Measurements from ENCODE around the gene LZTS2.

Gene LZTS2

DNA sequence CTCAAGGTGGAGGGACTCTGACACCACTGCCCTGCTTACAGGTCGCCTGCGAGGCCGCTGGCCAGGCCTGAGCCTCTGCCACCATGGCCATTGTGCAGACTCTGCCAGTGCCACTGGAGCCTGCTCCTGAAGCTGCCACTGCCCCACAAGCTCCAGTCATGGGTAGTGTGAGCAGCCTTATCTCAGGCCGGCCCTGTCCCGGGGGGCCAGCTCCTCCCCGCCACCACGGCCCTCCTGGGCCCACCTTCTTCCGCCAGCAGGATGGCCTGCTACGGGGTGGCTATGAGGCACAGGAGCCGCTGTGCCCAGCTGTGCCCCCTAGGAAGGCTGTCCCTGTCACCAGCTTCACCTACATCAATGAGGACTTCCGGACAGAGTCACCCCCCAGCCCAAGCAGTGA, 2.8 kb downstream of the LZTS2 start:
- no peak overlapping the region for H3K27ac ChIP-seq (replicated peaks)
- H3K4me3 ChIP-seq (replicated peaks; ENCODE audit: insufficient read depth, low read length) = no peak overlapping the region
- no peaks in the 10 kb centered on the region for H3K27me3 ChIP-seq (ENCODE audit: insufficient read depth, poor library complexity, severe bottlenecking)
- TF ChIP-seq, protein P1, sequence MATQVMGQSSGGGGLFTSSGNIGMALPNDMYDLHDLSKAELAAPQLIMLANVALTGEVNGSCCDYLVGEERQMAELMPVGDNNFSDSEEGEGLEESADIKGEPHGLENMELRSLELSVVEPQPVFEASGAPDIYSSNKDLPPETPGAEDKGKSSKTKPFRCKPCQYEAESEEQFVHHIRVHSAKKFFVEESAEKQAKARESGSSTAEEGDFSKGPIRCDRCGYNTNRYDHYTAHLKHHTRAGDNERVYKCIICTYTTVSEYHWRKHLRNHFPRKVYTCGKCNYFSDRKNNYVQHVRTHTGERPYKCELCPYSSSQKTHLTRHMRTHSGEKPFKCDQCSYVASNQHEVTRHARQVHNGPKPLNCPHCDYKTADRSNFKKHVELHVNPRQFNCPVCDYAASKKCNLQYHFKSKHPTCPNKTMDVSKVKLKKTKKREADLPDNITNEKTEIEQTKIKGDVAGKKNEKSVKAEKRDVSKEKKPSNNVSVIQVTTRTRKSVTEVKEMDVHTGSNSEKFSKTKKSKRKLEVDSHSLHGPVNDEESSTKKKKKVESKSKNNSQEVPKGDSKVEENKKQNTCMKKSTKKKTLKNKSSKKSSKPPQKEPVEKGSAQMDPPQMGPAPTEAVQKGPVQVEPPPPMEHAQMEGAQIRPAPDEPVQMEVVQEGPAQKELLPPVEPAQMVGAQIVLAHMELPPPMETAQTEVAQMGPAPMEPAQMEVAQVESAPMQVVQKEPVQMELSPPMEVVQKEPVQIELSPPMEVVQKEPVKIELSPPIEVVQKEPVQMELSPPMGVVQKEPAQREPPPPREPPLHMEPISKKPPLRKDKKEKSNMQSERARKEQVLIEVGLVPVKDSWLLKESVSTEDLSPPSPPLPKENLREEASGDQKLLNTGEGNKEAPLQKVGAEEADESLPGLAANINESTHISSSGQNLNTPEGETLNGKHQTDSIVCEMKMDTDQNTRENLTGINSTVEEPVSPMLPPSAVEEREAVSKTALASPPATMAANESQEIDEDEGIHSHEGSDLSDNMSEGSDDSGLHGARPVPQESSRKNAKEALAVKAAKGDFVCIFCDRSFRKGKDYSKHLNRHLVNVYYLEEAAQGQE (IDR thresholded peaks at IDR 0.05; ENCODE audit: insufficient replicate concordance, low read depth) = no peak
- TF ChIP-seq CTCF (IDR thresholded peaks at IDR 0.05; ENCODE audit: insufficient read depth, low read length) = no peak
- TF ChIP-seq SPI1 (IDR thresholded peaks at IDR 0.05; ENCODE audit: borderline replicate concordance, low read depth) = no peak
- no peak for TF ChIP-seq POLR2AphosphoS5 (IDR thresholded peaks at IDR 0.05; ENCODE audit: low read depth)
- no peak for TF ChIP-seq GABPA (IDR thresholded peaks at IDR 0.05; ENCODE audit: low read depth)
- no peak for DNase-seq (ENCODE audit: low read depth in 1 of 2, low spot score in 1 of 2)

DNA sequence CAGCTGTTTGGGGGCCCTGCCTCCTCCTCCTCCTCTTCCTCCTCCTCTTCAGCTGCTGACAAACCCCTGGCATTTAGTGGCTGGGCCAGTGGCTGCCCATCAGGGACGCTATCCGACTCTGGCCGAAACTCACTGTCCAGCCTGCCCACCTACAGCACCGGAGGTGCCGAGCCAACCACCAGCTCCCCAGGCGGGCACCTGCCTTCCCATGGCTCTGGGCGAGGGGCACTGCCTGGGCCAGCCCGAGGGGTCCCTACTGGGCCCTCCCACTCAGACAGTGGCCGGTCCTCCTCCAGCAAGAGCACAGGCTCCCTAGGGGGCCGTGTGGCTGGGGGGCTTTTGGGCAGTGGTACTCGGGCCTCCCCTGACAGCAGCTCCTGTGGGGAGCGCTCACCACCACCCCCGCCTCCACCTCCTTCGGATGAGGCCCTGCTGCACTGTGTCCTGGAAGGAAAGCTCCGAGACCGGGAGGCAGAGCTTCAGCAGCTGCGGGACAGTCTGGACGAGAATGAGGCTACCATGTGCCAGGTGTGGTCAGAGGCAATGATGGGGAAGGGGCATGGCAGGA, 4.1 kb downstream of the LZTS2 start:
- DNase-seq (ENCODE audit: low read depth in 1 of 2, low spot score in 1 of 2) = no peak
- TF ChIP-seq CTCF (IDR thresholded peaks at IDR 0.05; ENCODE audit: insufficient read depth, low read length) = no peak
- no peak for TF ChIP-seq SPI1 (IDR thresholded peaks at IDR 0.05; ENCODE audit: borderline replicate concordance, low read depth)
- TF ChIP-seq, protein P1 (IDR thresholded peaks at IDR 0.05; ENCODE audit: insufficient replicate concordance, low read depth) = no peak
- TF ChIP-seq POLR2AphosphoS5 (IDR thresholded peaks at IDR 0.05; ENCODE audit: low read depth) = no peak
- TF ChIP-seq GABPA (IDR thresholded peaks at IDR 0.05; ENCODE audit: low read depth) = no peak
- no peaks in the 10 kb centered on the region for H3K27me3 ChIP-seq (ENCODE audit: insufficient read depth, poor library complexity, severe bottlenecking)
- H3K27ac ChIP-seq (replicated peaks) = no peak overlapping the region
- H3K4me3 ChIP-seq (replicated peaks; ENCODE audit: insufficient read depth, low read length) = no peak overlapping the region

DNA sequence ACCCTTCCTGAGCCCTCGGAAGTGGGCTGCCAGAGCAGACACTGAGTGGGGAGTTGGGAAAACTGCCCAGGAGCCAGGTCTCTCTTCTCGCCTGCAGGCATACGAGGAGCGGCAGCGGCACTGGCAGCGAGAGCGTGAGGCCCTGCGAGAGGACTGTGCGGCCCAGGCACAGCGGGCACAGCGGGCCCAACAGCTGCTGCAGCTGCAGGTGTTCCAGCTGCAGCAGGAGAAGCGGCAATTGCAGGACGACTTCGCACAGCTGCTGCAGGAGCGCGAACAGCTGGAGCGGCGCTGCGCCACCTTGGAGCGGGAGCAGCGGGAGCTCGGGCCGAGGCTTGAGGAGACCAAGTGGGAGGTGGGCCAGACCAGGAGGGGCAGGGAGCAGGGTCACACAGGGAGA, 5.8 kb downstream of the LZTS2 start:
- no peak for TF ChIP-seq POLR2AphosphoS5 (IDR thresholded peaks at IDR 0.05; ENCODE audit: low read depth)
- no peak for DNase-seq (ENCODE audit: low read depth in 1 of 2, low spot score in 1 of 2)
- H3K27me3 ChIP-seq (ENCODE audit: insufficient read depth, poor library complexity, severe bottlenecking) = no peaks in the 10 kb centered on the region
- H3K4me3 ChIP-seq (replicated peaks; ENCODE audit: insufficient read depth, low read length) = no peak overlapping the region
- H3K27ac ChIP-seq (replicated peaks) = no peak overlapping the region

DNA sequence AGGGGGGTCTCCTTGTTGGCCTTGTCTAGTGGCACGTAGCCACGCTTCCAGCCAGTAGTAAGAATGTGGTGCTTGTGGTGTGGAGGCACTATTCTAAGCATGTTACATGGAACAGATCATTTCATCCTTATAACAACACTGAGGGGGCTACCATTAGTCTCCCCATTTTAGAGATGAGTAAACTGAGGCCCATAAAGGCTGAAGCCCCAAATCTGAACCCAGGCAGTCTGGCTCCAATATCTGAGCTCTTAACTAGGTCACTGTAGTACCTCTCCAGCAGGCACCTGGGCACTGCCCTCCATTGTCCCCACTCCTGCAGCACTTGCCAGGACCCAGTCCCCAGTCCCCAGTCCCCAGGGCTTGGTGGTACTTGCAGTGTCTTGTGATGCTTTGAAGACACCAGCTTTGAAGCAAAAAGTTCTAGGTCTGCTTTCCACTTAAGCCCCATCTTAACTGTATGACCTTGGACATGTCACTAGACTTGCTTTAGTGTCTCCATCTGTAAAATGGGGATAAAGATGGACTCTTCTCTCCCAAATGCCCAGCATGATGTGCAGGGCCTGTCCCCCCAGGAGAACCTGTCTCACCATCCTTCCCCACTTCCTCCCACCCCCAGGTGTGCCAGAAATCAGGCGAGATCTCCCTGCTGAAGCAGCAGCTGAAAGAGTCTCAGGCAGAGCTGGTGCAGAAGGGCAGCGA, 6.4 kb downstream of the LZTS2 start:
- TF ChIP-seq POLR2AphosphoS5 (IDR thresholded peaks at IDR 0.05; ENCODE audit: low read depth) = no peak
- no peak for TF ChIP-seq CTCF (IDR thresholded peaks at IDR 0.05; ENCODE audit: insufficient read depth, low read length)
- TF ChIP-seq, protein P1 (IDR thresholded peaks at IDR 0.05; ENCODE audit: insufficient replicate concordance, low read depth) = no peak
- TF ChIP-seq GABPA (IDR thresholded peaks at IDR 0.05; ENCODE audit: low read depth) = no peak
- no peak for TF ChIP-seq SPI1 (IDR thresholded peaks at IDR 0.05; ENCODE audit: borderline replicate concordance, low read depth)
- DNase-seq (ENCODE audit: low read depth in 1 of 2, low spot score in 1 of 2) = no peak
- no peak overlapping the region for H3K27ac ChIP-seq (replicated peaks)
- H3K4me3 ChIP-seq (replicated peaks; ENCODE audit: insufficient read depth, low read length) = no peak overlapping the region
- no peaks in the 10 kb centered on the region for H3K27me3 ChIP-seq (ENCODE audit: insufficient read depth, poor library complexity, severe bottlenecking)
